Ovary (tissue), 3 donors: Measurements from ENCODE around the gene C10orf143.

Source experiments
- CTCF ChIP-seq, 3 donors: fragments of 450-650 bp in 2 of 3; fragments of 200-600 bp in 1 of 3; IDR thresholded peaks; one replicate each; pipeline versions ENCODE4 v1.5.1 to v1.8.0; 2016 to 2022; ENCODE audit warnings: antibody characterized with exemption in 3 of 3, mild to moderate bottlenecking in 1 of 3
- EP300 ChIP-seq: sonication (generic); formaldehyde crosslinking; IDR thresholded peaks from one replicate; pipeline ENCODE4 v1.6.1; 2017; ENCODE audit warnings: antibody characterized with exemption
- POLR2A ChIP-seq: fragments of 450-650 bp; IDR thresholded peaks from one replicate; pipeline ENCODE4 v1.6.1; 2017; ENCODE audit warnings: antibody characterized with exemption, mild to moderate bottlenecking, moderate library complexity
- donor health status: DM: no; HTN: no; CAD: no.

GRCh38 chr10:130023454-130024230 lies 87.0 kb downstream of the C10orf143 start:
- TF ChIP-seq CTCF (IDR thresholded peaks at IDR 0.05), result no peak
- TF ChIP-seq POLR2A, result no peak
- no peak for TF ChIP-seq EP300
